ENCODE measurements around the gene NMNAT3.

NMNAT3 gene

DNA sequence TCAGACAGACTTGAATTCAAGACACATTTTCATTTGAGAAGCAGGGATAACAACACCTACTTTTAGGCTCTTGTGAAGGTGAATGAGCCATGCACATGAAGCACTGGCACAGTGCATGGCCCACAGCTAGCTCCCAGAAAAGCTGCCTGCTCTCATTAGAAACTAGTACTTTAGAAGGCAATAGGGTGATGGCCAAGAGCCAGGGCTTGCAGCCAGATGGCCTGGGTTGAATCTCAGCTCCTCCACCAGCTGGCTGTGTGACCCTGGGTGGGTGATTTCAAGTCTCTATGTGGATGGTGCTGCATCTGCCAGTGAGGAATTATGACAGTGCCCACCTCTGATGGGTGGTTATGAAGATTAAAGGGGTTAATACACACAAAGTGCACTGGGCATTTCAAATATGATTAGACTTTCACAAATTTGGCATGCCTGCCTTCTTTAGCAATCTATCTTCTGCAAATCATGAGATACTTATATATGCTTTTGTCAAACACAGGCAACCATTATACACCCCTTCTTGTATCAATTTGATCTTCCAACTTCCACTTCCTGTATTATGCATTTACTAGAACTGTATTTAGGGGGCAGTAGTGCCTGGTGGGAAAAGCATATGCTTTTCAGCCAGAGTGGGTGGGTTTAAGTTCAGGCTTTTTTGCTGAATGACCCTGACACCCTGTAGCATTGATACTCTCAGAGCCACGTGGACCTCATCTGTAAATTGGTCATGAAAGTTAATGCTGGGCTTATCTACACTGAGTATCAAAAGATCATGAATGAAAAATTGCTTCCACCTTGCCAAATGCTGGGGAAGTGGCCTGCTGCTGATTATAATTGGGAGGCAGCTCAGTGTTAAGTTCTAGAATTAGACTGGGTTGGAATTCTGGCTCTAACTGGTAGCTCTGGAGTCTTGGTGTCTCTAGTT is 103.5 kb downstream of the NMNAT3 start:
- no peak for DNase-seq

DNA sequence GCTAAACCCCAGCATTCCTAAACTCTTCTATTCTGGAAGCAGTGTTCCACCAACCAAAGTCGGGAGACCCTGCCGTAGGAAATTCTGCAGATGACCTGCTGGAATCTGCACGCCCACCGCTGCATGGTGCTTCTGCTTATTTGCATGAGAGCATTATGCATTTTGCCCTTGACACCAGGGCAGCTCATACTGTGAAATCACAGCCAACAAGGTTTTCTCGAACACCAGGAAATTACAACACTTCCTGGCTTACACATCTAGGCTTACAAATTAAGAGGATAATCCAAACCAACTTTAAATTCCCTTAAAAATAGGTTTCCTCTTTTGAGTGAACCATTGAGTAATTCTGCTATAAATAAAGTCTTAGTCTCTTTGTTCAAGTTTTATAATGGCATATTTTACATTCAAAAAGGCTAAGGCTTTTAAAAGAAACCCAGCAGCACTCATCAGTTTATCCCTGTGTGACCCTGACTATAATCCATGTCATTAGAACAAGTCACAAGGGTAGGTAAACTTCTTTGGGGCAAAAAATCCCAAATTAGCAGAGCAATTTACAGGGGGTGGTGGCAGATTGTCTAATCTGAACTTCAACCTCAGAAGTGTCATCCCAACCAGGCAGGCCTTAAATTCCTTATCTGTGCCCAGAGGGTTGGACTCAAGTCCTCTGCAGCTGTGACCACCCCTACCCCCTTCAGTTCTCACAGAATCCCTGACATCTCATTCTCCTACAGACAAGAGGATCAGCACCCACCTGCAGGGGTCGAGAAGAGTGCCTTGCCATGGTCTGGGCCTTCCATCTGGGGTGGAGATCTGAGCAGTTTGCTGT is 104.7 kb downstream of the NMNAT3 start:
- no peak for DNase-seq

DNA sequence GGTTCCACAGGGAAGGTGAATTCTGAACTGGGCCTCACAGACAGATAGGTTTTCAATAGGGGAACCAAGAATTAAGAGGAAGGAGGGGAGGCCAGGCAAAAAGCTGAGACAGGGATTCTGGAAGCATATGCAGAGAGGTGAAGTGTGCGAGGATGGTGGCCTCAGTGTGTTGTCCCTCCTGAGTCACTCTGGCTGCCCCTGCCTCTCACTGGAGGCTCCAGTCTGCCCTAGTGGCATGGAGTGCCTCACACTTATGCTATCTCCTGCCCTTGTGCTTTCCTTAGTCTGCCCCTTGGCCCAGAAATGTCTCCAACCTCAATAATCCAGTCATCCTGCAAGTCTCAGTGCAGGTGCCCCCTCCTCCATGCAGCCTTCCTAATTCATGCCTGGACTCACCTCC is 106.1 kb downstream of the NMNAT3 start:
- DNase-seq = no peak

DNA sequence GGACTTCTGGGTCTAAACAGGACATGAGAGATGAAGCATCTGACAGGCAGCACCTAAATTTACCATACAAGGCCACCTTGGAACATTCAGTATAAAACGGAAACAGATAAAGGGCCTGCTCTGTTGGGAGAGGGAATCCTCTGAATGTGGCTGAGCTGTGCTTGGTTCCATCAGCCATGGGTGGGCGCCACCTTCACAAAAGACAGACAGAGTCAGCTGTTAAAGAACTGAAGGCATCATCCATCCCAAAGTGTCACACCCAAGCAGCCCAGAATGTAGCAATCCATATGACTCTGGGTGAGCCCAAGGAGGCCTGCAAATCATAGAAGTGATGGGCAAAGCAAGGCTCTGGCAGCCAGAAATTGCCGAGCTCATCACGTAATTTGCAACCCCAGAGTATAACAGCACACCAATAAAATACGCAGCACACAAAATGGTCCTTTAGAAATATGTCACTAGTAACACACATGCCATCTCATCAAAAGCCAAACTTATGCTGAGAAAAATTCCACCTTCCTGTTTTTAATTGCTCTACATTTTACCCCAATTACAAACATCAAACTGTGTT is 113.4 kb downstream of the NMNAT3 start:
- no peak for DNase-seq

DNA sequence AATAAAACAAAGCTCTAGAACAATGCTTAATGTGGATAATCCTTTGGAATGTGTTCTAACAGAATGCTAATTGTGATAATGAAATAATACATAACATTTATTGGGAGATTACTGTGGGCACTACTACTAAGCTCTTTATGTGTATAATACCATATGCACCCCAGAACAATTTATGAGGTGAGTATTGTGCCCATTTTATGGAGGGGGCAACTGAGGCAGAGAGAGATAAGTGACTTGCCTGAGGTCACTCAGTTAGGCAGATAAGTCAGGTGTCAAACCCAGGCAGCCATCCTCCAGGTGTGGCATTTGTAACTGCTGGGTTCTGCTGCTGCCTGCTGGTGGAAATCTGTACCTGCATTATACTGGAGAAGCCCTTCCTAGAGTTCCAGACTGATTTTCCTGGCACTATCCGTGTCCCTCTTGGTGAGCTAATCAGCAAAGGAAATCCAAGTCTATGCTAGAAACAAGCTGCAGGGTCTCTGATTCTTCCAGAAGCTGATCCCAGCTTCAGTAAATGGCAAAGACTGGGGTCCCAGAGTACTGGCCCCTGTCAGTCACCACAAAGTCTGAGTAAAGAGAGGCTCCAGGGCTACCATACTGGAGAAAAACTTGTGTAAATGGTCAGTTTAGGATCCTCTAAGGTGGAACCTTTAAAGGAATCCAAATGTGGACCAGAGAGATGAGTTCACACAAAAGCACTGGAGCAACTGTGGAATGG is 115.7 kb downstream of the NMNAT3 start:
- peak; percentile 28 for DNase-seq

DNA sequence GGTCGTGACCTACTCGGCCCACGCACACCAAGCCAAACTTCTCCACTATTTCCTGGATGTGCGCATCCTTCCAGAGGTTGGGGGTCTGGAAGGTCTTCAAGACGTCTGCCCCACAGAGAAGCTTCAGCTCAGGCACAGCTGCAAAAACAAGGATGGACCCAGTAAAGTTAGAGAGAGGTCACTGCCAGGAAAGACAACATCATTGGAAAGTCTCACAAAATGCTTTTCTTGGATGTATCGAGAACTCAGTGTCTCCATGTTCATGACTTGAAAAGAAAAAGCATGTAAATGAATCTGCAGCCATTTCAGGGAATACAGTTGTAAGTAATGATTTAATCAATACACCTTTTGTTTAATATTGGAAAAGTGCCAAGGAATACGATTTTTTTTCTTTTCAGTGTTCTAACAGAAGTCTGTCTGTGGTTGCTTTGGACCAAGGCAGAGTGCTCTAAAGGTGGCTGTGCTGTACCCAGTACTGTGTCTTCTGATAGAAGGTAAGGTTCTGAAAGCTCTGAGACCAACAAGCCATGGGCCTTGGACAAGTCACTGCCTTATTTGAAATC is 116.4 kb downstream of the NMNAT3 start:
- DNase-seq = no peak

DNA sequence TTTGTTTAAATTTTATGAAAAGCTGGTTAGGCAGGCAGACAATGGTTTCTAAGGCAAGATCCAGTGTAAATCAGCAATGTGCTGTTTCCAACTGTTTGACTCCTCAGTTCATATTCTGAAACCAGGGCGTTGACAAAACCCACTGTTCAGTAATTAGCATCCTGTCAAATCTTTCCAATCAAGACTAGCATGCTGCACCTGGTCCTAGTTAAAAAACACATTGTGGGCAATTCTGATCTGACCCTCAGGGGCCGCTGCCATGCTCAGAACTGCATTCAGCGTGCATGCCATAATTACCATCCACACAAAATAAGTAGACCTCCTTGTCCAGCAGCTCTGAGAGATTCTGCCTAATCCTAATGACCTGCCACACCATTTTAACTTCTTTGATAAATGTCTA is 117.4 kb downstream of the NMNAT3 start:
- no peak for DNase-seq

DNA sequence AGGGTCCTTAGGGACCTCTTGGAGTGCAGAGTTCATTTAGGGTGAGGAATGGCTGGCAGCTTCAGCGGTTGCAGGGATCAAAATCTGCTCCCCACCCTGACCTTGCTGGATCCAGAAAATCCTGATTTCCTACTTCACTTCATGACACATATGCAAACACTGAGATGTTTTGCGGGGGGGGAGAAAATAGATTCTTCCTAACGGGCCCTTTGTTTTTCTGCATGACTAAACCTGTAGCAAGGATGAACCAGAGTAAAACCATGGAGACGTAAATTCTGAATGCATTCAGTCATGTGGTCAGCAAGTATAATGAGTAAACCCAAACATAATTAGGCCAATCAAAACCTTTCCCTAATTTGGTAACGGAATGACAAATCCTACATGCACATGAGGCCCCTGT is 118.2 kb downstream of the NMNAT3 start:
- DNase-seq = no peak

DNA sequence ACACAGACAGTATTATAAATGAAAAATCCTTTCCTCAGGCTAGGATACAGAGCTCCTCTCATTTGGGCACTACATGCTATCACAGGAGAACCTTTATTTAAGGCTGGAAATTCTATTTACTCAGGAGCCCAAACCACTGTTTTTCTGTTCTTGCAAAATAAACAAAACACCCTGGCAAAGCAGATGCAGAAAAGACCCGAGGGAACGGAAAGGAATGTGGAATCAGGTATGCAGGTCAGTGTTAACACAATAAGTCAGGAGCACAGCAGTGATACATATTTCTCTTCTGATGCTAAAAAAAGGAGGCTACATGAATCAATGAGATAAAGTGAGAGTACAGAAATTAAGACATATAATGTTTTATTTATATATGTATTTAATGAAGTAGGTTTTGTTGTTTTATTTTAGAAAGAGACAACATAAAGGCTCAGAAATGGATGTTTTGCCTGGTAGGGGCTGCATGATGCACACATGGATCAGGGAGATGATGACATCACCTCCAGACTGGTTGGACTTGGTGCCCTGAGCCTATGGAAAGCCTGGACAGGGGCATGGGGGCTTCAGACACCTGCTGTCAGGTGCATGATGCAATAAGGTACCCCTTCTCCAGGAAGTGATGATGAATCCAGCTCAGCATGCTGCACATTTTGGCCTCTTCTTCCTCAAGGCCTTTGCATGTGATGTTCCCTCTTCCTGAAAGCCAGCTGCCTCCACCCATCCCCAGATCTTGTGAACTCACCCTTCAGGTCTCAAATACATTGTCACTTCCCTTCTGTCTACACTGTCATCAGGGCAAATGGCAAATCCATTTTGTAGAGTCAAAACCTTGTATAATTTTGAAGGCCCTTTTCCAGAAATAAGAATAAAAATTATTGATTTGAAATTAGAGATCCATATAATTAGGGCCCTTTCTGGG is 119.2 kb downstream of the NMNAT3 start:
- DNase-seq = no peak

DNA sequence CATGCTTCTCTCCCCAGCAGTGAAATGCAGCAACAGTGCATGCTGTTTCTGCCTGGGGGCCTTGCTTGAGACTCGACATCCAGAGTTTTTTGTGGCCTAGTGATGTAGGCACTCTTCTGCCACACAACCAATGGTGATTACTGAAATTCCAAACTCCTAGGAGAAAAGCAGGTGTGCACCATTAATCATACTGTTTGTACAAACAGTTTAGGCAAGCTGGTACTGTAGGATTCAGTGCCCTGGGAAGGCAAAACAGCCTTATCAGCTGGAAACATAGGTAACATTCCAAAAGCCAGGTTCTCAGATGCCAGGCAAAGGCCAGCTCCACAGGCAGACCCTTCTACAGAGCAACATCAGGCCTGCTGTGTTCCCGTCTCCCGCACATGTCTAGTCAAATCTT is 120.7 kb downstream of the NMNAT3 start:
- DNase-seq = no peak

DNA sequence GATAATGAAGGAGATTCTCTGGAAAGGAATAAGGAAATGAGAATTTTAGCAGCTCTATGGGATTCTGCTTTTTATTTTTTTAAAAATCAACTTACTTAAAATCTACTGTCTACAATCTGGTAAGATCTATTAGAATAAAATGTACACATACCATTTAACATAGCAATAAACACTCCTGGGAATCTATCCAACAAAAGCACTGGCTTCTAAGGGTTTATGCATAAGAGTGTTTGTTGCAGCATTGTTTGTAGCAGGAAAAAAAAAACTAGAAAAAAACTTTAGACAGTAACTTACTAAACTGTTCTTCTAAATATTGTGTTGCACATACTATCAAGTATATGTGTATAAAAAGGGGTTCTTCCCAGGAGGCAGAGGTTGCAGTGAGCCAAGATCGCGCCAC is 122.5 kb downstream of the NMNAT3 start:
- DNase-seq = no peak

DNA sequence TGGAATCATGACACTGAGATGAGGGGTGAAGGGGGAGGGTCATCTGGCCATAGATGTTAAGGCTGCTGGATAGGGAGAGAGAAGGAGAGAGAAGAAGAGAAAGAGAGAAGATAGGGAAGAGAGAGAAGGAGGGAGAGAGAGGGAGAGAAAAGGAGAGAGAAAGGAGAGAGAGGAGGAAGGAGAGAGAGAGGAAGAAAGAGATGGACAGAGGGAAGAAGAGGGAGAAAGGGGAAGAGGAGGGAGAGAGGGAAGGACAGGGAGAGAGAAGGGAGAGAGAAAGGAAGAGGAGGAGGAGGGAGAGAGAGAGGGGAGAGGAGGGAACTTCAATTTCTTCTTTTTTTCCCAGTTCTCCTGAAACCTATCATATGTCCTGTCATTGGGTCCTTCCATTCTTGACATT is 123.1 kb downstream of the NMNAT3 start:
- DNase-seq = no peak

DNA sequence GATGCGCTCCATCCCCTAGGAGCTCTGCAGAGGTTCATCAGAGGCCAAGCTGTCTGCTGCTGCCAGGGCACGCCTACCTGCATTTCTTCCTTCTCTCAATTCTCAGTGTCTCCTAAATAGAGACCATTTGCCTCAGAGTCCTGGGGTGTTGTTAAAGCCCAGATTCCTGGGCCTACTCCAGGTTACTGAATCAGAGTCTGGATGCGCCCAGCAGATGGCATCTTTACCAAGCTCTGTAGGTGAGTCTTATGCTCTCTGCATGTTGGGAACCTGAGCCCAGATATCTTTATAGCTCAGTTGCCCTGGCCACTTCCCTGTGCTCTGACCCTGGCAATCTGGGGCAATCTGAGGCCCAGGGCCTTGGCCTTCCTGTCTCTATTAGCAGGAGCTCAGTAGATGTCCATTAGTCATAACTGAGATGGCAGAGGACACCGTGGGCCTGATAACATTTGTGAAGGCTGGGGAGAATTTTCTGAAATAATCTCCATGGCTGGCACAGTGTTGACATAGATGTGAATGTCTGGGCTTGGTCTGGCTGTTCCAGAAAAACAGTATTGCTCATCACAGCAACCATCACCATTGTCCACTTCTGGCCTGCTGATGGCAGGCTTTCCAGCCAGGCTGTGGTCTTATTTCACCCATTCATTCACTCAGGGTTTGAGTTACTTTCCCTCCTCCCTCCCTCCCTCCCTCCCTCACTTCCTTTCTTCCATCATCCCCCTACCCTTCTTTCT is 125.0 kb downstream of the NMNAT3 start:
- no peak for DNase-seq

DNA sequence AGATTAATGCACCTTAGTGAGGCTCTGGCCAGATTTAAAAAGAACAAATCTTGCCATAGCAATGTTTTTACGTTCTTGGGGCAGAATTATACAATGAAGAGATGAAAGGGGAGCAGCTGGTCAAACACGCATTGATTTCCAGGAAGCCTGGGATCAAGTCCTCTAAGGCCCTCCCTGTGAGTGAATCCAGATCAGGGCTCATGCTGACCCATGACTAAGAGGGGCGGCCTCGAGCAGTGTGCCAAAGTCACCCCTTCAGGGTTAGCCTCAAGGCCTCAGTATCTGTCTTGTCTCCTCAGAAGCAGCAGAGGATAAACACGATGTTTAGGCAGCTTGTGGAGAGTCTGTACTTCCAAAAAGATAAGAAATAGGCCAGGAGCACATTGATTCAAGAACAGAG is 129.0 kb downstream of the NMNAT3 start:
- DNase-seq = no peak

DNA sequence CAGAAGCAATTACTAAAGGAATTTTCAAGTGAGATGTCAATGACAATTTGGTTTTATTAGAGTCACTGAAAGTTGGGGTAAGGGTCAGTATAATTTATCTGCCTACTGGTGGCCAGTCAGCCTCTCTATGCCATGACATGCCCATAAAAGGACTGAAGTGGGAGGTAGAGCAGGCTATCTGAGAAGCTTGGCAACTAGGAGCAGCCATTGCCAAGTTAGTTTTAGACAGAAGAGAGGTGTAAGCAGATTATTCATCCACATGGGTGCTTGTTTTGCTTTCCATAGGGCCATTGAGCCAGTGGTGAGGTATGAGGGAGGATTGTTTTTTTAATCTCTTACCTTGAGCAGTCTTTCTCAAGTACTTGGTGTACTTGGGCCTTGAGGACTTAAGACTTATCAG is 130.1 kb downstream of the NMNAT3 start:
- no peak for DNase-seq

DNA sequence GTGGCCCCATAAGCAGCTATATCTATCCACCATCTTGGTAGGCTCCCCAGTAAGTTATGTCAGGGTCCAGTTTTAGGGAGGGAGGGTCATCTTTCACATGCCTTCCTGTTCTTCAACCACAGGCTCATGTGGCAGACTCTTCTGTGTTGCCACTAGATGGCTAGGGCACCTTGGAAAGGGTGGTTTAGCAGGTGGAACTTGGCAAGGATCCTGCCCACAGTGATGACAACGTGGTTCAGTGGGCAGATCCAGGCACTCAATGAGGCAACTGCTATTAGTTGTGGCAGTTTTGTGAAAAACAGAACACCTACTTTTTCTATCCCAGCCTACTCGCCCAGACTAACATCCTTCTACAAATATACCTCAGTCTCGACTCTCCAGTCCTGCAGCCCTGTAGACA is 131.0 kb downstream of the NMNAT3 start:
- DNase-seq = no peak

DNA sequence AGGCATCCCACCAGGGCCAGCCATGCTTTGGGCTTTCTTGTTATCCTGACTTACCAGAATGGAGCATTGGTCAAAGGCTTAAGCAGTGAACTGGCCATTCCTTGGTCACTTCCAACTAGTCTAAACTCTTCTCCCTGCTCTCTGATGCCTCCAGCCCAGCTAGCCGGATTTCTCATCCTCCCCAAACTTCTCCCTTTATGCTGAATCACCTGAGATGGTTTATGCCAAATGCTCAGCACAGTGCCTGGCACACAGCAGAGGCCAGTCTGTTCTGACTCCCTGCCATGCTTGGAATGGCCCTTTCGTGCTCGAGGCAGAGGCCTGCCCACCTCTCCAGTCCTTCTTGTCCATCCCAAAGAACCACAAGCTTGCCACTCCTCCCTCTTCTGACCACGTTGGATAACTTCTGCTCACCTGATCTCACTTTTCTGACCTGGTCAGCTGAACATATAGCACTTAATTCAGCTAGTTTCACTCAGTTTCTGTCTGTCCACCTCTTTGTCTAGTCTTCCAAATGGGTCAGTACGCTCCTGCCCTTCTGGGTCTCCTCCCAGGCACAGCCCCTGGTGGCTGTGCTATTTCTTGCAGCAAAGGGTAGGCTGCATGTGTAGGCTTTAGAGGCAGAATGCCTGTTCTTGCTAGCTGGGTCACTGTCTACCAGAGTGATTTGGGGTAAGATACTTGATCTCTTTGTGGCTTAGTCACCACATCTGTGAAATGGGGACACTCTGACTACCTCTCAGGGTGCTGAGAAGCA is 136.1 kb downstream of the NMNAT3 start:
- no peak for DNase-seq

DNA sequence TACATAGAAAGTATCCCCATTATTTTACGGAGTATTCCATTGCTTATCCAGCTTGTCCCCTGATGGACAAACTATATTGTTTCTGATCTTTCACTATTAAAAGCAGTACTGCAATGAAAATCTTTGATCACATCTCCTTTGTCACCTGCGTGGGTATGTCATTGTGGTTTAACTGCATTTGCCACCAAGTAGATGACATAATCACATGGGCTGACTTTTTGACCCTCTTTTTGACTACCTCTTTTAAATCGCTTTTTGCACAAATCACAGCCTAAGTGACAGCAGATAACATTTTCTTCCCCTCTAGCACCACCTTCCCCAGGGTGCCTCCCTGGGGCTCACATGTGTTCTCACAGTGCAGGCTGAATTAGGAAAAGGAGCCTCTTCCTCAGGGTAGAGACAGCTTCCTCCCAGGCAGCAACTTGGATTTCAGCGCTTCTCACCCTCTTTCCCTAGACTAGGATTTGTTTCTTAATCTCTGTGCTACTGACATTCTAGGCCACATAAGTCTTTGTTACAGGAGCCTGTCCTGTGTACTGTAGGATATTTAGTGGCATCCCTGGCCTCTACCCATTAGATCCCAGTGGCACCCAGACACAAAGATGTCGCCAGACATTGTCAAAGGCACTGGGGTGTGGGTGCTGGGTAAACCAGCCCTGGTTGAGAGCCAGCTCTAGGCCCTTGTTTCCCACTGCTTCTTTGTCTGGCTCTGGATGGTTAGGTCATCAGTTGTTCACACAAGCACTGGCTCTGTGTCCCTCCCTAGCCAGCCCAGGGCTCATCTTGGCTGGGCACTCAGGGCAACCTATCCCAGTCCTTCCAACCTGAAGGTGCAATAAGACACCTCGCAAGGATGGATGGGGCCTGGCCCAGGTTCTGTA is 136.9 kb downstream of the NMNAT3 start:
- no peak for DNase-seq

DNA sequence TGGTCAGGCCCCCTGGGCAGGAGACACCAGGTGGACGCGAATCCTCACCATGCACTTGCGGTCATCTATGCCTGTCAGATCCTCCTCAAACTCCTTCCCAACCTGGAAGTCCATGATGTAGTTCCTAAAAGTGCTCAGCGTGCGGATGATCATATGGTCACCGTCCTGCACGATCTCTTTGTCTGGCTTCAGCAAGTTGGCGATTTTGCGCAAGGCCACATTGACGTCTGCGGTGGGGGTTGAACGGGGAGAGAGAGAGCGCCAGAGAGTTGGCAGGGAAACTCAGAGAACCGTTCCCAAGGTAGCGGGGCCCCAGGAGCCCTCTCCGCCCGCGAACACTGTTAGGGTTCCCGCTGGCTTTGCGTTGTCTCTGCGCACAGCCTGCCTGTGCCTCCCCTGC is 139.0 kb downstream of the NMNAT3 start:
- DNase-seq = no peak
